Measurements from ENCODE around the gene DMD.

DMD gene

GRCh38 chrX:33171041-33171440 lies 40.3 kb downstream of the DMD start:
- H3K9ac ChIP-seq (ENCODE audit: low read depth, low read length, poor library complexity, severe bottlenecking) = no peak overlapping the region

GRCh38 chrX:33161829-33162228 lies 49.5 kb downstream of the DMD start:
- TF ChIP-seq CTCF (conservative IDR thresholded peaks at IDR 0.05; ENCODE audit: low read length) (no peak), EZH2phosphoT487 (IDR thresholded peaks at IDR 0.05; ENCODE audit: borderline replicate concordance) (no peak)
- Histone ChIP-seq H3K4me3 (ENCODE audit: low read length, poor library complexity, severe bottlenecking) (no peak overlapping the region), H3K4me2 (ENCODE audit: low read depth, low read length, poor library complexity, severe bottlenecking) (no peak overlapping the region), H3F3A (ENCODE audit: low read depth) (no peaks in the 10 kb centered on the region), H3K36me3 (ENCODE audit: insufficient read depth, low read length) (no peaks in the 10 kb centered on the region), H3K79me2 (ENCODE audit: insufficient read depth, low read length) (no peaks in the 10 kb centered on the region), H3K9me3 (ENCODE audit: insufficient read depth, low read depth, low read length) (no peaks in the 10 kb centered on the region), H3K9me2 (replicated peaks; ENCODE audit: low read depth, low read length) (no peaks in the 10 kb centered on the region), H3K4me1 (ENCODE audit: insufficient read depth, low read length, poor library complexity, severe bottlenecking) (no peaks in the 10 kb centered on the region), H3K9ac (ENCODE audit: low read depth, low read length, poor library complexity, severe bottlenecking) (no peak overlapping the region), H4K20me1 (ENCODE audit: insufficient read depth, low read length, poor library complexity, severe bottlenecking) (no peaks in the 10 kb centered on the region), H3K27me3 (ENCODE audit: insufficient read depth, low read length, poor library complexity, severe bottlenecking) (no peaks in the 10 kb centered on the region), H2AFZ (ENCODE audit: low read length) (no peak overlapping the region)

More at GRCh38 chrX:33171041-33171440, 40.3 kb downstream of the DMD start:
- Histone ChIP-seq H3K27me3 (ENCODE audit: insufficient read depth, low read length, poor library complexity, severe bottlenecking) (no peaks in the 10 kb centered on the region), H3K4me2 (ENCODE audit: low read depth, low read length, poor library complexity, severe bottlenecking) (no peak overlapping the region), H3F3A (ENCODE audit: low read depth) (no peaks in the 10 kb centered on the region), H3K4me1 (ENCODE audit: insufficient read depth, low read length, poor library complexity, severe bottlenecking) (no peaks in the 10 kb centered on the region), H3K36me3 (ENCODE audit: insufficient read depth, low read length) (no peaks in the 10 kb centered on the region), H3K4me3 (ENCODE audit: low read length, poor library complexity, severe bottlenecking) (no peak overlapping the region), H3K9me2 (replicated peaks; ENCODE audit: low read depth, low read length) (no peaks in the 10 kb centered on the region), H3K9me3 (ENCODE audit: insufficient read depth, low read depth, low read length) (no peaks in the 10 kb centered on the region), H4K20me1 (ENCODE audit: insufficient read depth, low read length, poor library complexity, severe bottlenecking) (no peaks in the 10 kb centered on the region), H2AFZ (ENCODE audit: low read length) (no peak overlapping the region), H3K79me2 (ENCODE audit: insufficient read depth, low read length) (no peaks in the 10 kb centered on the region)
- TF ChIP-seq EZH2phosphoT487 (IDR thresholded peaks at IDR 0.05; ENCODE audit: borderline replicate concordance) (no peak), CTCF (conservative IDR thresholded peaks at IDR 0.05; ENCODE audit: low read length) (no peak)

- Histone ChIP-seq H3K4me1 (ENCODE audit: insufficient read depth, low read length, poor library complexity, severe bottlenecking) (no peaks in the 10 kb centered on the region), H2AFZ (ENCODE audit: low read length) (no peak overlapping the region), H4K20me1 (ENCODE audit: insufficient read depth, low read length, poor library complexity, severe bottlenecking) (no peaks in the 10 kb centered on the region), H3K79me2 (ENCODE audit: insufficient read depth, low read length) (no peaks in the 10 kb centered on the region), H3K4me2 (ENCODE audit: low read depth, low read length, poor library complexity, severe bottlenecking) (no peak overlapping the region), H3K4me3 (ENCODE audit: low read length, poor library complexity, severe bottlenecking) (no peak overlapping the region), H3K9ac (ENCODE audit: low read depth, low read length, poor library complexity, severe bottlenecking) (no peak overlapping the region), H3K9me2 (replicated peaks; ENCODE audit: low read depth, low read length) (no peaks in the 10 kb centered on the region), H3F3A (ENCODE audit: low read depth) (no peaks in the 10 kb centered on the region), H3K9me3 (ENCODE audit: insufficient read depth, low read depth, low read length) (no peaks in the 10 kb centered on the region), H3K36me3 (ENCODE audit: insufficient read depth, low read length) (no peaks in the 10 kb centered on the region), H3K27me3 (ENCODE audit: insufficient read depth, low read length, poor library complexity, severe bottlenecking) (no peaks in the 10 kb centered on the region)
- no peak for TF ChIP-seq EZH2phosphoT487 (IDR thresholded peaks at IDR 0.05; ENCODE audit: borderline replicate concordance)
- no peak for TF ChIP-seq CTCF (conservative IDR thresholded peaks at IDR 0.05; ENCODE audit: low read length)
These were observed 51.1 kb downstream of the DMD start for GRCh38 chrX:33160273-33160672.
